DOHH2 (cell line): ENCODE results near the gene HSPBP1.

Experiments used
- CTCF ChIP-seq: fragments of 200-600 bp; sonication (generic); IDR thresholded peaks from one replicate; pipeline ENCODE4 v1.5.1; 2014; ENCODE audit warnings: antibody characterized with exemption, mild to moderate bottlenecking, low read depth, low read length; ENCODE audit not compliant: poor library complexity, severe bottlenecking
- EZH2phosphoT487 ChIP-seq: fragments of 200-600 bp; sonication (generic); IDR thresholded peaks from 2 replicates; pipeline ENCODE4 v1.6.1; 2017; ENCODE audit warnings: borderline replicate concordance, mild to moderate bottlenecking, antibody characterized with exemption, low read length, moderate library complexity, mixed read lengths

GRCh38 chr19:55308281-55308680 lies 28.4 kb upstream of the HSPBP1 start:
- TF ChIP-seq CTCF (no peak), EZH2phosphoT487 (no peak)
